ENCODE results near the gene CRYL1.

The CRYL1 gene

GRCh38 chr13:20424949-20425348, 100.7 kb downstream of the CRYL1 start:
- DNase-seq (ENCODE audit: low read depth in 1 of 2, low spot score in 1 of 2): no peak
- Histone ChIP-seq H3K4me3 (replicated peaks; ENCODE audit: insufficient read depth, low read length) (no peak overlapping the region), H3K27me3 (ENCODE audit: insufficient read depth, poor library complexity, severe bottlenecking) (no peaks in the 10 kb centered on the region), H3K27ac (replicated peaks) (no peak overlapping the region)
- no peak for TF ChIP-seq POLR2AphosphoS5 (IDR thresholded peaks at IDR 0.05; ENCODE audit: low read depth)
- TF ChIP-seq SPI1 (IDR thresholded peaks at IDR 0.05; ENCODE audit: borderline replicate concordance, low read depth): no peak
- TF ChIP-seq REST (IDR thresholded peaks at IDR 0.05; ENCODE audit: insufficient replicate concordance, low read depth): no peak
- no peak for TF ChIP-seq GABPA (IDR thresholded peaks at IDR 0.05; ENCODE audit: low read depth)
- no peak for TF ChIP-seq CTCF (IDR thresholded peaks at IDR 0.05; ENCODE audit: insufficient read depth, low read length)

GRCh38 chr13:20424559-20424852, 101.2 kb downstream of the CRYL1 start:
- no peak overlapping the region for H3K4me3 ChIP-seq (replicated peaks; ENCODE audit: insufficient read depth, low read length)
- H3K27ac ChIP-seq (replicated peaks): no peak overlapping the region
- TF ChIP-seq POLR2AphosphoS5 (IDR thresholded peaks at IDR 0.05; ENCODE audit: low read depth) (no peak), GABPA (IDR thresholded peaks at IDR 0.05; ENCODE audit: low read depth) (no peak), REST (IDR thresholded peaks at IDR 0.05; ENCODE audit: insufficient replicate concordance, low read depth) (no peak), CTCF (IDR thresholded peaks at IDR 0.05; ENCODE audit: insufficient read depth, low read length) (no peak)
- no peak for DNase-seq (ENCODE audit: low read depth in 1 of 2, low spot score in 1 of 2)
- no peaks in the 10 kb centered on the region for H3K27me3 ChIP-seq (ENCODE audit: insufficient read depth, poor library complexity, severe bottlenecking)

- no peak overlapping the region for H3K27ac ChIP-seq (replicated peaks)
- H3K27me3 ChIP-seq (ENCODE audit: insufficient read depth, poor library complexity, severe bottlenecking): no peaks in the 10 kb centered on the region
- TF ChIP-seq CTCF (IDR thresholded peaks at IDR 0.05; ENCODE audit: insufficient read depth, low read length) (no peak), SPI1 (IDR thresholded peaks at IDR 0.05; ENCODE audit: borderline replicate concordance, low read depth) (no peak), POLR2AphosphoS5 (IDR thresholded peaks at IDR 0.05; ENCODE audit: low read depth) (no peak), GABPA (IDR thresholded peaks at IDR 0.05; ENCODE audit: low read depth) (no peak), REST (IDR thresholded peaks at IDR 0.05; ENCODE audit: insufficient replicate concordance, low read depth) (no peak)
- no peak for DNase-seq (ENCODE audit: low read depth in 1 of 2, low spot score in 1 of 2)
- no peak overlapping the region for H3K4me3 ChIP-seq (replicated peaks; ENCODE audit: insufficient read depth, low read length)
Observed at GRCh38 chr13:20422362-20422761, 103.3 kb downstream of the CRYL1 start.
